HCT116 (cell line): ENCODE data around the gene THEMIS2. TPM values are rescaled to one million over a fixed set of nuclear protein-coding genes. Genes with fewer than 3 reads are reported as not detected.

Source experiments
- ATAC-seq: fragments of 200-7000 bp; cut with Tn5 transposase; 2 replicates; pipeline ENCODE4 v1.9.1; 2020; ENCODE audit warnings: mild to moderate bottlenecking, moderate library complexity
- BruUV-seq: library from RNA; stranded (reverse); fragments of 400-500 nt; replicated peaks from 2 replicates; lab custom pipeline; 2021; lab: Mats Ljungman, UMichigan
- CTCF ChIA-PET: fragments of 300-600 bp; sonication (Branson Sonifier 250); formaldehyde crosslinking; loops from one replicate; lab custom pipeline; 2021; ENCODE audit warnings: antibody characterized with exemption; lab: Charles Lee
- POLR2A ChIA-PET: fragments of 300-600, 350-600 bp; sonication (Branson Sonifier 250); formaldehyde crosslinking; loops from one replicate; lab custom pipeline; 2021; ENCODE audit warnings: antibody characterized with exemption; lab: Charles Lee
- RAD21 ChIA-PET, 2 experiments: fragments of 300-600 bp; sonication (Branson Sonifier 250); formaldehyde crosslinking; loops; one replicate each; lab custom pipeline; 2023; ENCODE audit warnings: low total read pairs in 2 of 2; ENCODE audit not compliant: uncharacterized antibody in 2 of 2, unreplicated experiment in 2 of 2, low non-redundant PET in 1 of 2; lab: Charles Lee
- DNase-seq: peaks from one replicate; pipeline ENCODE4 v3.0.0-alpha.2; 2010; ENCODE audit warnings: low read depth, low spot score
- H2AFZ ChIP-seq: fragments of 200-600 bp; shearing (Covaris generic), sonication (generic); 2 replicates; pipeline ENCODE4 v1.6.1; 2017; ENCODE audit warnings: low read depth, mixed run types, mixed read lengths, antibody characterized with exemption, low read length; ENCODE audit not compliant: poor library complexity, severe bottlenecking
- H3K27ac ChIP-seq: 2 replicates; pipeline ENCODE4 v1.5.1; 2012; ENCODE audit warnings: low read depth, low read length
- H3K27me3 ChIP-seq: fragments of 200-600 bp; sonication (generic); 2 replicates; pipeline ENCODE4 v1.6.1; 2016; ENCODE audit warnings: mixed run types, low read length, mixed read lengths; ENCODE audit not compliant: insufficient read depth
- H3K36me3 ChIP-seq, 2 experiments: fragments of 200-500 bp in 1 of 2; fragments of 200-600 bp in 1 of 2; sonication (Bioruptor generic) in 1 of 2; sonication (generic) in 1 of 2; 2 replicates each; pipeline versions ENCODE4 v1.5.1 to v1.6.1; 2014 to 2016; ENCODE audit warnings: low read length in 2 of 2, inconsistent platforms in 1 of 2, mixed read lengths in 1 of 2, mixed run types in 1 of 2; ENCODE audit not compliant: insufficient read depth in 2 of 2, control insufficient read depth in 1 of 2
- H3K4me1 ChIP-seq, 2 experiments: fragments of 200-600 bp in 1 of 2; sonication (generic) in 1 of 2; 2 replicates each; pipeline versions ENCODE4 v1.5.1 to v1.6.1; 2012 to 2017; ENCODE audit warnings: low read length in 2 of 2, inconsistent platforms in 1 of 2, mild to moderate bottlenecking in 1 of 2, mixed read lengths in 1 of 2, mixed run types in 1 of 2, moderate library complexity in 1 of 2; ENCODE audit not compliant: insufficient read depth in 2 of 2, control insufficient read depth in 1 of 2
- H3K4me2 ChIP-seq: fragments of 200-600 bp; sonication (generic); 2 replicates; pipeline ENCODE4 v1.6.1; 2017; ENCODE audit warnings: mixed run types, low read length, mixed read lengths
- H3K4me3 ChIP-seq, 2 experiments: fragments of 200-600 bp in 1 of 2; sonication (generic) in 1 of 2; replicated peaks in 1 of 2; 2 replicates each; pipeline ENCODE4 v1.5.1; 2011 to 2016; ENCODE audit warnings: low read length in 2 of 2, control low read depth in 1 of 2, low read depth in 1 of 2, mild to moderate bottlenecking in 1 of 2, mixed read lengths in 1 of 2, mixed run types in 1 of 2
- H3K79me2 ChIP-seq: fragments of 200-600 bp; sonication (generic); 2 replicates; pipeline ENCODE4 v1.6.1; 2017; ENCODE audit warnings: mild to moderate bottlenecking, mixed run types, low read length, moderate library complexity, mixed read lengths; ENCODE audit not compliant: insufficient read depth
- H3K9ac ChIP-seq: fragments of 200-600 bp; sonication (generic); 2 replicates; pipeline ENCODE4 v1.6.1; 2016; ENCODE audit warnings: low read length, mixed read lengths
- H3K9me2 ChIP-seq: fragments of 200-600 bp; sonication (generic), shearing (Covaris generic); 2 replicates; pipeline ENCODE4 v1.6.1; 2017; ENCODE audit warnings: mixed run types, mild to moderate bottlenecking, moderate library complexity; ENCODE audit not compliant: insufficient read depth
- H3K9me3 ChIP-seq, 2 experiments: fragments of 200-500 bp in 1 of 2; fragments of 200-600 bp in 1 of 2; sonication (Bioruptor generic) in 1 of 2; sonication (generic) in 1 of 2; 2 replicates each; pipeline ENCODE4 v1.6.1; 2014 to 2017; ENCODE audit warnings: low read length in 2 of 2, mixed read lengths in 2 of 2, inconsistent platforms in 1 of 2, low read depth in 1 of 2, mild to moderate bottlenecking in 1 of 2, mixed run types in 1 of 2, moderate library complexity in 1 of 2; ENCODE audit not compliant: control insufficient read depth in 1 of 2, insufficient read depth in 1 of 2
- H4K20me1 ChIP-seq: fragments of 200-600 bp; sonication (generic), shearing (Covaris generic); 2 replicates; pipeline ENCODE4 v1.6.1; 2017; ENCODE audit warnings: mixed run types, mild to moderate bottlenecking, moderate library complexity; ENCODE audit not compliant: insufficient read depth
- CEBPB ChIP-seq: IDR thresholded peaks from 2 replicates; pipeline ENCODE4 v1.6.1; 2012; ENCODE audit warnings: low read depth
- CTCF ChIP-seq, 3 experiments: fragments of 200-600 bp in 1 of 3; sonication (generic) in 1 of 3; IDR thresholded peaks in 2 of 3; conservative IDR thresholded peaks in 1 of 3; 2 replicates each; pipeline ENCODE4 v1.5.1; 2012 to 2017; ENCODE audit warnings: low read depth in 2 of 3, low read length in 2 of 3, antibody characterized with exemption in 1 of 3, borderline replicate concordance in 1 of 3, control low read depth in 1 of 3, mild to moderate bottlenecking in 1 of 3, mixed read lengths in 1 of 3, mixed run types in 1 of 3, moderate library complexity in 1 of 3; ENCODE audit not compliant: insufficient read depth in 1 of 3
- EGR1 ChIP-seq: IDR thresholded peaks from 2 replicates; pipeline ENCODE4 v1.6.1; 2012; ENCODE audit warnings: low read depth
- EZH2 ChIP-seq: fragments of 200-600 bp; sonication (generic); IDR thresholded peaks from 2 replicates; pipeline ENCODE4 v1.6.1; 2017; ENCODE audit warnings: antibody characterized with exemption, mixed run types
- POLR2A ChIP-seq: IDR thresholded peaks from 2 replicates; pipeline ENCODE4 v1.7.0; 2011; ENCODE audit warnings: borderline replicate concordance; ENCODE audit not compliant: insufficient read depth, insufficient read length; ENCODE audit errors: extremely low read depth
- SP1 ChIP-seq: IDR thresholded peaks from 2 replicates; pipeline ENCODE4 v1.6.1; 2012; ENCODE audit warnings: low read depth
- YY1 ChIP-seq: IDR thresholded peaks from 2 replicates; pipeline ENCODE4 v1.6.1; 2011; ENCODE audit warnings: low read length, low read depth, moderate library complexity, mild to moderate bottlenecking; ENCODE audit not compliant: insufficient replicate concordance; ENCODE audit errors: extremely low read depth
- ZFX ChIP-seq: fragments of 450-650 bp; IDR thresholded peaks from 2 replicates; pipeline ENCODE4 v1.6.1; 2017
- intact Hi-C: fragments of 100-400 bp; cut with micrococcal nuclease; formaldehyde crosslinking; loops from 2 replicates; pipeline ENCODE4 v1.10.0; 2022
- total RNA-seq: library from RNA; stranded (reverse); gene quantifications from one replicate; pipeline ENCODE4 v1.2.1, GENCODE V29; 2021; ENCODE audit not compliant: unreplicated experiment
- TF ChIP-seq, protein P1 (sequence below): IDR thresholded peaks from 2 replicates; pipeline ENCODE4 v1.6.1; 2012

THEMIS2 gene
- total RNA-seq, 1 experiment from 2014 or later: 8.0 TPM

DNA sequence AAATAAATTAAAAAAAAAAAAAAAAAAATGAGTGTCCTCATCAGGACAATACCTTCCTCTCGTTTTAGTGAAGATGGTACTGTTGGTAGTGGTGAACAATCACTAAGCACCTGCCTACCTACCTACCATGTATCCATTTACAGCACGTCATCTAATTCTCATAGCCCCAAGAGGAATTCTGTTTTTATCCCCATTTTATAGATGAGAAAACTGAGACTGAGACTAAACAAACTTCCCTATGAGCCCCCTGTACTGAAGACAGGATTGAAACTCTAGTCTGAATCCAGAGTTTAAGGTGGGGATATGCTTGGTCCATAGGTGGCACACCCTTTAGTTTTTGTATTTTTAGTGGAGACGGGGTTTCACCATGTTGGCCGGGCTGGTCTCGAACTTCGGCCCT lies 17.3 kb upstream of the THEMIS2 start:
- CTCF ChIA-PET: no interaction called here
- Histone ChIP-seq H3K9me3 (no peaks in the 10 kb centered on the region), H3K27ac (no peak overlapping the region), H3K4me3 (no peak overlapping the region), H2AFZ (no peak overlapping the region), H3K79me2 (no peaks in the 10 kb centered on the region), H3K4me1 (peaks cover 0 to 3% of the 10 kb centered on the region in 2 experiments; a peak in 1 of 4 replicates), H3K4me2 (no peak overlapping the region), H3K27me3 (no peaks in the 10 kb centered on the region), H3K9ac (no peak overlapping the region), H4K20me1 (no peaks in the 10 kb centered on the region), H3K9me2 (no peaks in the 10 kb centered on the region), H3K36me3 (peaks cover 10 to 11% of the 10 kb centered on the region in 2 experiments; a peak in 2 of 4 replicates)
- TF ChIP-seq EZH2: no peak
- no peak for TF ChIP-seq CTCF (IDR thresholded peaks at IDR 0.05 in 2 of 3, conservative IDR thresholded peaks at IDR 0.05 in 1 of 3; ENCODE audit: borderline replicate concordance in 1 of 3, insufficient read depth in 1 of 3, low read depth in 2 of 3, low read length in 2 of 3)
- no peak for TF ChIP-seq SP1
- TF ChIP-seq YY1: no peak
- no peak for TF ChIP-seq ZFX
- TF ChIP-seq, protein P1, sequence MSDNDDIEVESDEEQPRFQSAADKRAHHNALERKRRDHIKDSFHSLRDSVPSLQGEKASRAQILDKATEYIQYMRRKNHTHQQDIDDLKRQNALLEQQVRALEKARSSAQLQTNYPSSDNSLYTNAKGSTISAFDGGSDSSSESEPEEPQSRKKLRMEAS: no peak
- TF ChIP-seq CEBPB: no peak
- no peak for TF ChIP-seq POLR2A
- no peak for TF ChIP-seq EGR1
- DNase-seq: no peak
- POLR2A ChIA-PET: no interaction called here
- RAD21 ChIA-PET: no interaction called here
- ATAC-seq: no peak
- BruUV-seq: TSS peak; percentile 10
- intact Hi-C loops: loop anchor here (5.0 kb wide), 2 partner anchors 237 to 747 kb away; no protein-coding TSS in a partner anchor
